HG03439 (cell line): ENCODE measurements around the gene SFMBT2.

ENCODE experiments used
- ATAC-seq: cut with Tn5 transposase; IDR thresholded peaks from one replicate; pipeline ENCODE4 v1.9.1; 2021; ENCODE audit warnings: mild to moderate bottlenecking, moderate library complexity; ENCODE audit not compliant: unreplicated experiment

Gene SFMBT2

DNA sequence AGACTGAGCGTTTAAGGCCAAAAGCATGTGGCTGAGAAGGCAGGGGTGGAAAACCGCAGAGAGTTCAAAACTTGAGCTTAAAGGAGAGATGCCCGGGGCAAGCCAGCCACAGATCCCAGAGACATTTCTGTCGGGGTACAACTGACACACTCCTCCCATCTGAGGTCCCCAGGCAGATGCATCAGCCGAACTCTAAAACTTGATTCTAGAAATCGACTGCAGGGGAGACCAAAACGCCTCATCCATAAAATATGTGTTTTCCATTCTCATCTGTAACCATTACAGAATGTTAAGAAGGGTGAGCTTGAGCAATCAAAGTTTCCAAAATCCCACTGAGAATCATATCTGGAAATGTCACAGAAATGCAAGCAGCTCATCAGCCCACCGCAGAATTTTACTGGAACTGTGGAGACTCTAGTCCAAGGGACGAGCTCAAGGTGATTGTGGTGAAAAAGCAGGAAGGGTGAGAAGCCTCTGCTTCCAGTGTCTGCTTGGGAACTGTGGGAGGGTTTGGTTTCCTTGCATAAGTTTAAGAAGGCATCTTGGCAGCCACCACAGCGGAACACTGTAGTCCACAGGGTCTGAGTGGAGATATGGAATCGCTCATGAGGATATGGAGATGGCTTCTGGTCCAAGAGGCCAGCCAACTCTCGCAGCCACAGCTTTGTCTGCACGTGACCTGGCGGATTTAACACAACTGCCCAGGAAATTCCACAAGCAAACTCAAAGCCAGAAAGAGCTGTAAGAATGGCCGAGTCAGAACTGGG lies 249.2 kb downstream of the SFMBT2 start:
- no peak for ATAC-seq

DNA sequence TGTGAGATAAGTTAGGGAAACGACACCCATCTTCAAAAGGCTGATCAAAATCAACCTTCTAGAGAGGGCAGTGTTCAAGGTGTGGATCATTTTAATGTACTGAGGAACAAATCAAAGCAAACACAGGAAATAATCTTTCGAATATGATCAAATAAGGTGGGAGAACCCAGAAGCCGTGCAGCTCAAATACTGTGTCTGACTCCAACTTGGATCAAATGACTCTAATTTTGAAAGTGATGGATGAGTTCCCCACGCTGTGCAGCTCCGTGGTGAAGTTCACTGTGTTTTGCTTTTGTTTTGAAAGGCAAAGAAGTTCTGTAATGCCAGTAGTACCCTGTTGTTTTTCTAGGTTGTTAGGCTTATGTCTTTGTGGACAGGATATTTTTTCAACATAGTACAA lies 250.9 kb downstream of the SFMBT2 start:
- no peak for ATAC-seq

DNA sequence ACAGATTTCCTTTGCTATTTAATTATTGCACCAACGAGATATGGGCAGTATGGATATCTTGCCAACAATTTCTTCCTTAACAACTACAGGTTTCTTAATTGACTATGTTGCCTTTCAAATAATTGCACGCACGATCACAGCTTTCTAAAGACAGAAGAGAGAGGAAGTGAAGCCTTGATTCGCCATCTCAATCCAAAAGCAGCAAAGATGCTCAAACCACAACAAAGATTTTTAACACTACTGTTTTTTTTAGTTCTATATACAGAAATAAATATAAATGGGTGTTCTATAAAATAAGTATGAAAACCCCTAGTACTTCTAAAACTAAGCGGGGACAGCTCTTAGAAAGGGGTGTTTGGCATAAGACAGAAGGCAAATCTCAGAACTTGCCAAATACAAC lies 251.3 kb downstream of the SFMBT2 start:
- no peak for ATAC-seq

DNA sequence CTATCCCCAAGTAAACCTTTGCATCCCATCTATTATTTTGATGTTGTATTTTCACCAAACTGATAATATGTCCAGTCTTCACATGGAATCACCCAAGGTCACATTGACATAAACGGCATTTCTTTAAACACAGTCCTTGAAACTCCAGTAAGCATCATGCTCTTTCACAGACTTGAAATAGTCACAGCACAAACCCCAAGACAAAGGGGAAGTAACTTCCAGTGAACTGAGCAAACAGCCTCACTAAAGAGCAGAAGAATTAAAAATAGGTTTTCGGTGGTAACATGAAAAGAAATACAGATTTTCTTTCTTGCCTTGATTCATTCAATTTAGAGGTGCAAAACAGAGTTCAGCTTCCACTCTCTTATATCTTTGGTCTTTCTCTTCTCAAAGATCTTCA lies 253.7 kb downstream of the SFMBT2 start:
- ATAC-seq, result no peak

DNA sequence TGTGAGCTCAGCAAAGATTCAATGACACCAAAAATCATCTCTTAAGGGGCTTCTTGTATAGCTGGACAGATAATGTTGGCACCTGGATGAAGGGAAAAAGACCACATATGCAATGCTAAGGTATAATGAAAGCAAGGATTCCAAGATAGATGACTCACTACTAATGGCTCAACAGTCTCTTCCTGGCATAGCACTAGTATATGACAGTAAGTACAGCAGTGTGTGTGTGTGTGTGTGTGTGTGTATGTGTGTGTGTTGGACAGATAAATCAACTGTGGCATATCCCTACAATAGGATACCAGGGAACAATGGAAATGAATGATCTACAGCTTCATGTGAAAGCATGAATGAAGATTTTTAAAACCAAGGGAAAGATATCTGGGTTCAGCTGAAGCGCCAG lies 257.1 kb downstream of the SFMBT2 start:
- ATAC-seq, result no peak

DNA sequence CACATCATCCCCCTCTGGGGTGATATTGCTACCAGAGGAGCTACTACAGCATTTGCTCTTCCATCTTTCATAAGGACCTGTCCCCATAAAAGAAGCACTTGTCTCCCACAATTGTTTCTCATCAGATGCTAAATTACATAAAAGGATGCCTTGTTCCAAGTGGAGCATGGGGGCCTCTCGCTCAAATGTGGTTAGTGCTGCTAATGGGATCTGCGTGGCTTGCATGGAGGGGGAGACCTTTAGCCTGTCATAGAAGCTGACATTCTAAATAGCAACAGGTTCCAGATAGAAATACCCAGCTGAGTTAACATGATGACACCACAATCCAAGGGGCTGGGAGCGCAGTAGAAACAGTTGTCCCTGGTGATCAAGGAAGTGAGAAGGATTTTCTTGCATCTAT lies 257.9 kb downstream of the SFMBT2 start:
- ATAC-seq, result no peak

DNA sequence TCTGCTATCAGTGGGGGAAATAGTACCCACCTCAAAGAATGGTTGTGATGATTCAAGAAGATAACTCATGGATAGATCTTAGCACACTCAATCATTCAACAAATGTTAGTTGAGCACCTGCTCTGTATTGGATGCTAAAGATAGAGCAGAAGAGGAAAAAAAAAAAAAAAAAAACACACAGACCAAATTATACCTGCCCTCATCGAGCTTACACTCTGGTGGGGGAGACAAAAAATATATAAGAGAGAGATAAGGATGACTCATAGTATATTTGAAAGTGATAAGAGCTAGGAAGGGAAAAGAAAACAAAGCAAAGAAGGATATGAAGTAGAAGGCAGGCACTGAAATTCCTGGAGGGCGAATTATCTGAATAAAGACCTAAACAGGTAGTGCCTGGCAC lies 258.5 kb downstream of the SFMBT2 start:
- ATAC-seq, result no peak

DNA sequence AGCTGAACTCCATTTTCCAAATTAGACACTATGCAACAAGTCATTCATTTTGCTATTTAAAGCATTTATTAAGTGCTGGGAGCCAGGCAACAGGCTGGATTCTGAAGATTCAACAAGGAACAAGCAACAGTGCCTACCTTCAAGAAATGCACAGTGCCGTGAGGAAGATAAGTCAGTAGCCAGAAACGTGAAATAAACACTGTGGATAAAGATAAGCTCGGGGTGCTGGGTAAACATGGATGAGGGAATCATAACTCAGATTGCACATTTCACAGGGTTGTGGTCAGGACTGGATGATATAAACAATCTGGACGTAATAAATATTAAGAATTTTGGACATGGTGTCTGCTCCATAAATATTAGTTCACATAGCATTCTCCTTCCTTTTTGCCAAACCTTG lies 259.3 kb downstream of the SFMBT2 start:
- no peak for ATAC-seq

DNA sequence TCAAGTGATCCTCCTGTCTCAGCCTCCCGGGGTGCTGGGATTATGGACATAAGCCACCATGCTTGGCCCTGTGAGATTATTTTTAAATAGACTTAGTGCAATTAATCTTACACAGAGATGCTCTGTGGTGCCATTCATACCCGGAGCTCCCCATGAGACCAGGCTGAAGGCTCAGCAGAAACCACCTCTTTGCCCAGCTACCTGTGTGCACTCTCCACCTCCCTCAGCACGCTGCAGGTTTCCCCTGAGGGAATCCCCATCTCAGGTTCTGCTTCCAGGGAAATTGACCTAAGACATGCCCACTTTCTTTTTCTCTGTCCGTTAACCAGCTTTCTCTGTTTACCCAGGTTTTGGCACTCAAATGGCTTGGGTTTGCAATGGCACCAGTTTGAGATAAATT lies 260.5 kb downstream of the SFMBT2 start:
- no peak for ATAC-seq

DNA sequence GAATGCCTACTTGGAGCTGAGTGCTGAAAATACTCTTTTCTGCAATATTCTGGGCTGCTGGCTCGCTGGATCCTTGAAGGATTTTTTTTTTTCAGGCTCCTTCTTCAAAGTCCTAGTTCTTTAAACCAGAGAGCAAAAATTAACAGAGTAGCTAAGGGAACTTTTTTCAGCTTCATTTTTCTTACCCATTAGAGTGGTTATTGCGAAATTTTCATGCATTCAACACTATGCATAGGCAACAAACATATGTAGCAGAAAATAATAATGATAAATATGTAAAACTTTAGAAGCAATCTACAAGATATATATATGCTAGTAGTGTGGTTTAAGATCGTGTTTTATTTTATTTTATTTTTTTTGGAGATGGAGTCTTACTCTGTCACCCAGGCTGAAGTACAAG lies 264.6 kb downstream of the SFMBT2 start:
- ATAC-seq, result no peak

DNA sequence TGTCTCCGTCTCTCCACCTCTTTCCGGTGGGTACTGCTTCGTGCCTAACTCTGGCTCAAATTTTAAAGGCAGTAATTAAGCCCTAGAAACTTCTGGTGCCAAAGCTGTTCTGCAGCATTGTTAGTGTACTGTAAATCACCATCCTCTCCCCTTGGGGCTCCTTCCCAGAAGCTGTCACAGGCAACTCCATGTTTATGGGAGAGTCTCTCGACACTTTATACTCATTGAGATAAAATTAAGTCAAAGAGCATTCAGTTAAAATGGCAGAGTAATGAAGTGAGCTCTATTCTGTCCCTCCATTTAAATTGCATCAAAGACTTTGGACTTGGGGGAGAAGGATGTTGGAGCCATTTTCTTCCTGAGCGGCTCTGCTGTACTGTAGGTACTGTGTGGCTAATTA lies 274.8 kb downstream of the SFMBT2 start:
- ATAC-seq, result no peak

DNA sequence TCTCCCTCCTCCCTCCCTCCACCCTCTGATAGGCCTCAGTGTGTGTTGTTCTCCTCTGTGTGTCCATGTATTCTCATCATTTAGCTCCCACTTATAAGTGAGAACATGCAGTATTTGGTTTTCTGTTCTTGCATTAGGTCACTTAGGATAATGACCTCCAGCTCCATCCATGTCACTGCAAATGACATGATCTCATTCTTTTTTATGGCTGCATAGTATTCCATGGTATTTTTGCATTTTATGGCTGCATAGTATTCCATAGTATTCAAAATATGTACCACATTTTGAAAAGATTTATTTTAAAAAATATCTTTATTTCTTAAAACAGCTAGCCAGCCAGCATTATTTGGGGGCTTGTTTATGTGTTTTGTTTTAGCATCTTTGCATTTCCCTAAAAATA lies 275.6 kb downstream of the SFMBT2 start:
- no peak for ATAC-seq

DNA sequence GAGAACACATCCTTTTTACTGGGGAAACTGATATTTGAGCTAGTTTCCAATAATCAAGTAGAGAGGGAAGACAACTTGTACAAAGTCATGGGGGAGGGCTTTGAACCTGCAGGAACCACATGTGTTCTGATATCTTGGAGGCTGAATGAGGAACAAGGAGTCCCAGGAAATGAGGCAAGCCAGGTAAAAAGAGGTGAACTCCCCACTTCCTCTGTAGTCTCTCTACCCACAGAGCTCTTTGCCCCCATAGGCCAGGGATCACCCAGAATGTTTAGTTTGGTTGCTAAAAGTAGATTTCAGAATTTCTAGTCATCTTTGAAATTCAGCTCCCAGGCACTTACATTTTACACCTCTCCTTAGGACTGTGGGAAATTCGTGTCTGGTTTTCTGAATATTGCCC lies 276.4 kb downstream of the SFMBT2 start:
- ATAC-seq, result no peak

DNA sequence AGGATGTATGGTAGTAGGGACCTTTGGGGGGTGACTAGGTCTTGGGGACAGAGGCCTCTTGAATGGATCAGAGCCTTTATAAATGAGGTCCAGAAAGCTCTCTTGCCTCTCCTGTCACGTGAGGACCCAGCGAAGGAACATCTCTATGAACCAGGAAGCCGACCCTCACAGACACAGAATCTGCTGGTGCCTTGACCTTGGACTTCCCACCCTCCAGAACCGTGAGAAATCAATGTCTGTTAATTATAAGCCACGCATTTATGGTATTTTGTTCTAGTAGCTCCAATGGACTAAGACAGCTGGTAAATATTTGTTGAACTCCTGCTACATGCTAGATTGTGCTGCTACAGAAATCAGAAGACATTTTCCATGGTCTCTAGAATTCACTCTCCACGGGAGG lies 276.9 kb downstream of the SFMBT2 start:
- no peak for ATAC-seq

DNA sequence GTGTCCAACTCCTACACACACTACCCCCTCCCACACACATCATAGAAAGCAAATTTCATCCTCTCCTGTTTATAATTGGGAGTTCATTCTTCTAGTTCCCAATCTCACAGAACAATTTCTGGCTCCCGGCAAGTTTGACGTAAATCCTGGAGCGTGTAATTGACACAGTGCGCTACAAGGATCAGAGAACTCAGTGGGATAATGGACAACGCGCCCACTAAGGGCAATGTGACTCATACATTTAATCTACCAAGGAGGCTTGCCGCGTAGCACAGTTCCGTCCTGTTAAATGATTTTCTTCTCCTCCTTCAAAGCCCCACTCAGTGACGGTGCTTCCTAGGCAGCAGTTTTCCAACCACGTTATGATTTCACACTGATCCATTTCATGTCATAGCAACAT lies 277.6 kb downstream of the SFMBT2 start:
- ATAC-seq, result no peak

DNA sequence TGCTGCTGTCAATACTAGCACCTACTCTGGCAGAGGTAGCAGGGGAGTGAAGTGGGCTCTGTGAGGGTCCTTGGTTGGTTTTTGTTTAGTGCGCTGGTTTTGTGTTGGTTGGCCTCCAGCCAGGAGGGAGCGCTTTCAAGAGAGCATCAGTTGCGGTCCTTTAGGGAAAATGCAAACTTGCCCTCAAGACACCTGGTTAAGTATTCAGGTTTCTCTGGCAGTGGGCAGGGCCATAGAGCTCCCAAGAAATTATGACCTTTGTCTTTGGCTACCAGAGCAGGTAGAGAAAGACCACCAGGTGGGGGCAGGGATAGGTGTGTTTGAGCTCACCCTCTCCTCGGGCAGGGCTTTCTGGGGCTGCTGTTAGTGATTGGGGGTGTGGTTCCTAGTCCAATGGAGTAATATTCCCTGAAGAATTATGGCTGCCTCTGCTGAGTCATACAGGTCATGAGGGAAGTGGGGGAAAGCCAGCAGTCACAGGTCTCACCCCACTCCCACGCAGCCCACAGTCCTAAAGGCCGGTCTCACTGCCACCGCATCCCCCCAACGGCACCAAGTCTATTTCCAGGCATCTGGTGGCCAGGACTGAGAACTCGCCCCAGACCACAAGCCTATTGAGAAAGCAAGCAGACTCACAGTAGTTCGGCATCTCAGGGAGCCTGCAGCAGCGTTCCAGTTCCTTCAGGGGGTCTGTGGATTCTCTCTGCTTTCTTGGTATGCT lies 280.5 kb downstream of the SFMBT2 start:
- no peak for ATAC-seq

DNA sequence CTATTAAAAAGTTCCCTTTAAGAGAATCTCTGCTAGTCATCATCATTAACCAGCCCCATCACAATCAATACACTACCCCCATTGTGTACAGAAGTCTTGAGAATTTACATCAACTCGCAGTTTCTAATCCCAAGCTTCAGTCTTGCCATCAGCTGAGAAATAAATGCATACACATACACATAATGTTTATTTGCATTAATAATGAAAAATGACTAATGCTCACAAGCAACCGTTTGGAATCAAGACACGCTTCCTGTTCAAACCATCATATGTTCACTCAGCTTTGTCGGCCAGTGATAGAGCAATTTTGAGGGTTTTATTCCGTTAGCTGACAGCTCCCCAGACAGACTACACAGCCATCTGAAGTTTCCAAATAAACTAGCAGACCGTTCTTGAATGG lies 287.1 kb downstream of the SFMBT2 start:
- ATAC-seq, result no peak

DNA sequence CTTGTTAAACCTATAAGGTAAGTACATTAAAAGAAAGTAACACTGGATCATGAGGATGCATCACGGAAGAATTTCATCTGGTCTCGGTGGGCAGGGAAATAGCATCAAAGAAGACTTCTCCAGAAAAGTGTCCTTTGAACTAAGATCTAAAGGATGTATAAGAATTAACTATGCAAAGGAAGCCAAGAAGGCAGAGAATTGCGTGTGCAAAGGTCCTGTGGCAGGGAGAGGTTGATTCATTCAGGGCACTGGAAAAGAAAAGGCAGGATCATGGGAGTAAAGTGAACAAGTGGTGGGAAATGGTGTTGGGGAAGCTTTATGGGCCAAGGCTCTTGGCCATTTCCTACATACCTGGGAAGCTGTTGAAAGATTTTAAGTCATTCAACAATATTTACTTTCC lies 288.3 kb downstream of the SFMBT2 start:
- no peak for ATAC-seq

DNA sequence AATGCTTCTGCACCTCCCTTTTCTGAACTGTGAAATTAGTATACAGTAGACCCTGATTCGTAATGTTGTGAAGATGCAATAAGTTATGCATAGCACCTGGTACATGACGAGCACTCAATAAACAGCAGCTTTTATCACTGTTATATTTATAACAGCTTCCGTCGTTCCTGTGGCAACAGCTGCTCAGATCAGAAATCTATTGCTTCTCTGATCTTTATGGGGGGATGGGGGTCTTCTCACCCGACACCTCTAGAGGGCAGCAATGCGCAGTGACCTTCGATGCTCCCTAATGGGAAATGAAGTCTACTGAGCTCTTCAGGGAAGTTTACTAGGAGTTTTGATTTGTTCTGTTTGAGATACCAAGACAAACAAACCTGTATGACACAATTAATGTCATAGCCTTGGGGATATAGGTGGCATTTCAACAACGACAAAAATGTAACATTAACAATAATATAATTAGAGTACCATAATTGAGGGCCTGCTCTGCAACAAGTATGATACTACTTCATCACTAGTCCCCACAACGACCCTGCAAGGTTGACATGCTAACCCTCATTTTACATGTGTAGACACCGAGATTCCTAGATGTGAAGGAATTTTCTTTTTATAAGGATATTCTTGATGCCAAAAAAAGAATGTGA lies 289.6 kb downstream of the SFMBT2 start:
- ATAC-seq, result no peak

DNA sequence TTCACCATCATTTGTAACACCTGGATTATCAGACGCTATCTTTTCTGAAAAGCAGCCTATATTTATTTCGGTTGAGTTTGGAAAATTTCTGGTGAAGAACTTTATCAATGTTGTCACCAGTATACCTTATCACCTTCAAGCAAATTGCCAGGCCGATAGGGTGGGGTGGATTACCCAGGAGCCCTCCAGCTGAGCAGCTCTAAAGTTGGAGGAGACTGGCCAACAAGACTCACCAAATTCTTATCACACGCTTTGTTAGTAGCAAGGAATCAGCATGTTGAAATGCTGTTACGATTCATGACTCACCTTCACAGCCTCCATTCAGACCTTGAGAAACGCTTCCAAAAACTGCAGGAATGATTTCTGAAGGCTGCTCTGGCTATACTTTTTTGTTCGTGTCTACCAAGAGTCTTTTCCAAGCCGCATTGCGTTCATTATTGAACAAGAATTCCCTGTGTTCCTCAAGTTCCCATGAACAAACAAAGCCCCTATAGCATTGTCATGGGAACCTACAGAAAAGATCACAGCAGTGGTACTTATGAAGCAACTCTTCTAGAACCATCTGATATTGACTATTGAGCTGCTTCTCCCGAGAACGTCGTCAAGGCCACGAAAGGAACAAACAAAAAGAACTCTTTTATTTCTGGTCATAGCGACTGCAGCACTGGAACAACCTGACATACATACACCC lies 291.4 kb downstream of the SFMBT2 start:
- ATAC-seq, result no peak

DNA sequence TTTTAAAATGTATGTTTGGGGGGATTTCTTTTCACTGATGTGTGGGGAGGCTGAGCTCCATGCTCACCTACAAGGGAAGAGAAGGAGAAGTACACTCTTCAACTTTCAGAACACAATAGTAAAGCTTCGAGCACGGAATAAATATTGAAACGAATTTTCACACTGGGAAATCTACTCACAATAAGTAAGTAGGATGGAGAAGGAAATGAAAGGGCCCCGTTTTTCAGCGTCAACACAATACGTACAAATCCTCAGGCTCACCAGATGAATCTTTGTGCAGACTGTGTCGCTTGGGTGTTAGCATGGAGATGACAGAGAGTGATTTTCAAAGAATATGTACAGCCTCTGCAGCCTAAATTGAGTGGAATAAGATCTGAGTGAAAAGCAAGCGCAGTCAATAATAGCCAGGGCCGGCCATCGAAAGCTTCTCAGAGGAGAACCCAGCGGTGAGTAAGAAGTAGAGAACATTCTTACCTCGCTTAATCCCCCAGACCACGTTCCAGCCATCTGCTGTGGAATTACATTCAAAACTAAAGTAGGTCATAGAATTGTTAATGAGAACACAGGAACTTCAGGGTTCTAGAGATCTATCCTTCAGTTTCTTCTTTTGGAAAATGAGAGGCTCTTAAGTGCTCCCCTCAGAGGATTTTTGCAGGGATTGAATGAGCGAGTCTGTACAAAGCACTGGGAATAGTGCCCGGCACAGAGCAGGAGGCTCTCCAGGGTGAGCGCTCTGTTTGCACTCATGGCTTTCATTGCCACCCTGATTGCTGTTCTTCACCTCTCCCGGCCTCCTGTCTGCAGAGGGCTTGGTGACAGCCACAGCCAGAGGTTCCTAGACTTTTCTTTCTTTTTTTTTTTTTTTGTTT lies 292.8 kb downstream of the SFMBT2 start:
- no peak for ATAC-seq
